Inflammatory macrophage treated with lipopolysaccharide for 4 hours (primary cell): ENCODE measurements around the gene MT1A.
"Not testable (repeated sequence)": the region's sequence is repeated elsewhere in the genome, so short reads cannot be mapped to it uniquely, and the experiment has no call there.

Source experiments
- DNase-seq: peaks from one replicate; pipeline ENCODE4 v3.0.0-alpha.2; 2020

The MT1A gene

GRCh38 chr16:56658327-56658875 lies 19.9 kb downstream of the MT1A start:
- DNase-seq = no peak

- DNase-seq = no peak
These were observed 24.2 kb downstream of the MT1A start for GRCh38 chr16:56662357-56663354.

GRCh38 chr16:56664506-56664905 lies 26.0 kb downstream of the MT1A start:
- no peak for DNase-seq

GRCh38 chr16:56665286-56666261 lies 27.1 kb downstream of the MT1A start:
- not testable (repeated sequence) for DNase-seq

GRCh38 chr16:56667581-56668571 lies 29.4 kb downstream of the MT1A start, which contains the start of gene MT1G:
MT1G (minus strand) TSS chr16:56668065; CDS start chr16:56667993, 72 bp downstream.
- peak; percentile 79 for DNase-seq

- no peak for DNase-seq
These were observed 30.8 kb downstream of the MT1A start, which contains the start of gene MT1H for GRCh38 chr16:56669005-56669839. MT1H (plus strand) TSS chr16:56669814; CDS start chr16:56669885, 71 bp downstream.

GRCh38 chr16:56669840-56670619 lies 31.6 kb downstream of the MT1A start:
- DNase-seq = peak; percentile 56

- DNase-seq = no peak
These were observed 32.1 kb downstream of the MT1A start for GRCh38 chr16:56670620-56670934.

- DNase-seq = peak; percentile 63
These were observed 33.2 kb downstream of the MT1A start for GRCh38 chr16:56671691-56672090.

- not testable (repeated sequence) for DNase-seq
These were observed 33.7 kb downstream of the MT1A start for GRCh38 chr16:56672171-56672570.

- DNase-seq = no peak
These were observed 34.5 kb downstream of the MT1A start for GRCh38 chr16:56672761-56673536.

- DNase-seq = peak; percentile 55
These were observed 35.5 kb downstream of the MT1A start for GRCh38 chr16:56673921-56674320.

GRCh38 chr16:56674570-56674969 lies 36.1 kb downstream of the MT1A start:
- not testable (repeated sequence) for DNase-seq

- DNase-seq = no peak
These were observed 37.3 kb downstream of the MT1A start for GRCh38 chr16:56675685-56676210.

- no peak for DNase-seq
These were observed 39.0 kb downstream of the MT1A start for GRCh38 chr16:56677474-56677873.

- DNase-seq = no peak
These were observed 40.7 kb downstream of the MT1A start for GRCh38 chr16:56679078-56679730.

- DNase-seq = peak; percentile 47
These were observed 41.4 kb downstream of the MT1A start for GRCh38 chr16:56679818-56680217.
